Hepatic stellate cell (primary cell): Measurements from ENCODE around the gene ASB13.
"Not testable (repeated sequence)": the region's sequence is repeated elsewhere in the genome, so short reads cannot be mapped to it uniquely, and the experiment has no call there.

Experiments used
- DNase-seq: peaks from one replicate; pipeline ENCODE4 v3.0.0; 2011; ENCODE audit warnings: low spot score

Gene ASB13

DNA sequence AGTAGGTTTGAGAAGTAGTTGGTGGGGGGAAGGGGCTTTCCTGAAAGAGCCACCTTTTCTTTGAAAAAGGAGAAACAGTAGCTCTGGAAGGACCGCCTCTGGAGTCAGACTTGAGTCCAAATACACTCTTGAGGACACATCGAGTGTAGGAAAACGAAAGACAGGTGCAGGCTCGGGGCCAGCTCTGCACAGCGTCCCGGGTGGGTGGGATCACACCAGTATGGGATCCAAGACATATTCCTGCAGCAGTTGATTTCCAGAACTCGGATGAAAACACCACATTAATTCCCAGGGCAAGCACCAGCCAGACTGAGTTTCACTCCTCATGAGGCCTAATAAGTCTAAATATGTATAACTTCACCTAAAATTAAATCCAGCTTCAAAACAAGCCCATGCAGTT, 61.4 kb downstream of the ASB13 start:
- no peak for DNase-seq

DNA sequence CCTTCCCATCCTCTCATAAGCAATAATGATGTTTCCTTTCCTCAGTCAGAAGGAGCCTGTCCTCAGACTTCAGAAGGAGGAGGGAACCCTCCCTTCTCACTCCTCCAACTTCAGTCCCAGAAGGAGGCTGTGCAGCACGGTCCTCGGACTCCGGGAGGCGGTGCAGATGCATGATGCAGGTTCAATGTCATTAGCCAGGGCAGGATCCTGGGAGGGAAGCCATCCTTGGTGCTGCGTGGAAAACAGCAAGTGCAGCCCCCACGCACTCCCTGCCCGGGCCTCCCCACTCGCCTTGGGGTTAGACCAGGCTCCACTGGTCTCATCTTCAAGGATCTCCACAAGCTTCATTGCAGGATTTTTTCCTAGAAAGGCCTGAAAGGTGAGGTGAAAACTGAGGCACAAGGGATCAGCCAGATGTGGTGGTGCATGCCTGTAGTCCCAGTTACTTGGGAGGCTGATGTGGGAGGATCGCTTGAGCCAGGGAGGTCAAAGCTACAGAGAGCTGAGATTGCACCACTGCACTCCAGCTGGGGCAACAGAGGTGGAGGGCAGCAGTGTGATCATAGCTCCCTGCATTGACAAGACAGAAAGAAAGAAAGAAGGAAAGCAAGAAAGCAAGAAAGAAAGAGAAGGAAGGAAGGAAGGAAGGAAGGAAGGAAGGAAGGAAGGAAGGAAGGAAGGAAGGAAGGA, 62.0 kb downstream of the ASB13 start:
- DNase-seq = no peak

DNA sequence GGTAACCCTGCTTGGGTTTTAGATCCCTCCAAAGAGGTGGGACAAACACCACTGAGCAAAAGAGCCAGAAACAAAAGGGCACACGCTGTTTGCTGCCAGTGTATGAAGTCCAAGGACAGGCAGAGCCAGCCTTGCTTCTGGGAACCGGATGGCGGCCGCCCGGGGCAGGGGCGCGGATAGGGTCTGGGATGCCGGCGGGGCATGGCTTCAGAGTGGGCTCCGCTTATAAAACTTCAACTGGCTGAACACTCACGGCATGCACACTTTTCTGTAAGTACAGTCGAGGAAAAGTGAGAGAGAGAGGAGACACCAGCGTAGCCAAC, 62.6 kb downstream of the ASB13 start:
- DNase-seq = no peak

DNA sequence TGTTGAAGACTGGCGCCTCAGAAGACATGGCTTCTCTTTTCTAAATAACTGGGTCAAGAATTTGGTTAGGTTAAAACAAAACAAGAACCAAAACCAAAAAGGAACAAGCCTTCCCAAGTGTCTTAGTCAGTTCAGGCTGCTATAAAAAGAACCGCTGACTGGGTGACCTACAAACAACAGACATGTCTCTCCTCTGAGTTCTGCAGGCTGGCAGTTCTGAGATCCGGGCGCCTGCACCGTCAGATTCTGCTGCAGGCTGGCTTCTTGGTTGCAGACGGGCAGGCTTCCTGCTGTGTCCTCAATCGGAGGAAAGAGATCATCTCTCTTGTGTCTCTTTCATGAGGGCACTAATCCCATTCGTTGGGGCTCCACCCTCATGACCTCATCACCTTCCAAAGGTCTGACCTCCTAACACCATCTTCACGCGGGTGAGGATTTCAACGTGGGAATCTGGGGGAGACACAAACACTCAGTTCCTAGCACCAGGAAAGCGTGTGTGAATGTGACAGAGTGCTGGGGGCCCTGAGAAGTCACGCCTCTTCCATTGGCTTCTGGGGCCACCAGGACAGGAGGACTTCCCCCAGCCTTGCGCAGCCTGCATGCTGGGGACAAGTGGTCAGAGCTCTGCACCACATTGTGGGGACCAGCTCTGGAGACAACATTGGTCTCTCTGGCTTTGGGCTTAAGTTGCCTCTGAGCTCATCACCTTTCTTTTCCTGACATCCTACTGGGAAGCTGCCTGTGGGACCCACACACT, 63.1 kb downstream of the ASB13 start:
- no peak for DNase-seq

GRCh38 chr10:5601826-5602495, 64.4 kb downstream of the ASB13 start:
- DNase-seq = no peak

DNA sequence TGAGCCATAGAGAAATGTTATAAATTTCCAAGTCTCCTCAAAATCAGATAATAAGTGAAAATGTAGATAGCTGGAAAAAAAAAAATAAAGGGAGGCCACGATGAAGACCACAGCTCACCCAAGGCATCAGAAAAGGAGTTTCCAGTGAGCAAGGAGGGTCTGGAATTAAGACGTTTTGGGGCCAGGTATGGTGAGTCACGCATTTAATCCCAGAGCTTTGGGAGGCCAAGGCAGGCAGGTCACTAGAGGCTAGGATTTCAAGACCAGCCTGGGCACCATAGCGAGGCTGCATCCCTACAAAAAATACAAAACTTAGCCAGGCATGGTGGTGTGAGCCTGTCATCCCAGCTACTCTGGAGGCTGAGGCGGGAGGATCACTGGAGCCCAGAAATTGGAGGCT, 65.5 kb downstream of the ASB13 start:
- DNase-seq = no peak

DNA sequence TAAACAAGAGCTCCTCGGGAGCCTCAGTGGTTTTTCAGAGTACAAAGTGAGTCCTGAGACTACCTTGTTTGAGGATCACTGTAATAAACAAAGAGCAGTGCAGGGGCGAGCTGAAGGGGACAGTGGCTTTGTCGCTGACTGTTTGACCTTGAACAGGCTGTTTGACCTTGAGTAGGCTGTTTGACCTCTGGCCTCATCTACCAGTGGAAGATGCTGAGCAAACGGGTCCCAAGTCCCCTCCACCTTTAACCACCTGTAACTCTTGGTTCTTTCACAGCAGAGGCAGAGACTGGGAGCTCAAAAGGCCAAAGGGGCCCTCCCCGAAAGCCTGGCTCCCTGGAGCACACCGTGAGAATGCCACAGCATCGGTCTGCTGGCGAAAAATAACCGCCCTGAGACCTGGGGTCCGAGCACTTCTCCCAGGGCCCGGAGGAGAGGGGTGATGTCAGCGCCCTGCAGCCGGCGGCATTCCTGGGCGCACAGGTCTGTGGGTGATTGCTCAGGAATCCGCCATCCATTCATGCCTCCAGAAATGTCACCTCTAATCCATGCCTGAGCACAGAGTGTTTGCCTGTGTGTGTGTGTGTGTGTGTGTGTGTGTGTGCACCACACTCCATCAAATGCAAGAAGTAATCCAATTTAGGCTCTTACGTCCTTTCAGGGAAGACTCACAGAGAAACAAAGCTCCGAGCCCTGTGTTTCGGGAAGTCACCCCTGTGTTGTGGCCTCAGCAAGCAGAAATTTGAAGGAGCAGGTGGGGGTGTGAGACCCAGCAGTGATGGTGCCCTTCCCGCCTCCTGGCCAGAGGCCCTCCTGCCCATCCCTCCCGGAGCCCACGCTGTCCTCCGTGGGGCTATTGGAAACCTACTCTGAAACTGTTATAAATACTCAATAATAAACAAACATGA, 66.5 kb downstream of the ASB13 start:
- DNase-seq = no peak

- DNase-seq = no peak
Measured at GRCh38 chr10:5598085-5598690, 68.2 kb downstream of the ASB13 start.

DNA sequence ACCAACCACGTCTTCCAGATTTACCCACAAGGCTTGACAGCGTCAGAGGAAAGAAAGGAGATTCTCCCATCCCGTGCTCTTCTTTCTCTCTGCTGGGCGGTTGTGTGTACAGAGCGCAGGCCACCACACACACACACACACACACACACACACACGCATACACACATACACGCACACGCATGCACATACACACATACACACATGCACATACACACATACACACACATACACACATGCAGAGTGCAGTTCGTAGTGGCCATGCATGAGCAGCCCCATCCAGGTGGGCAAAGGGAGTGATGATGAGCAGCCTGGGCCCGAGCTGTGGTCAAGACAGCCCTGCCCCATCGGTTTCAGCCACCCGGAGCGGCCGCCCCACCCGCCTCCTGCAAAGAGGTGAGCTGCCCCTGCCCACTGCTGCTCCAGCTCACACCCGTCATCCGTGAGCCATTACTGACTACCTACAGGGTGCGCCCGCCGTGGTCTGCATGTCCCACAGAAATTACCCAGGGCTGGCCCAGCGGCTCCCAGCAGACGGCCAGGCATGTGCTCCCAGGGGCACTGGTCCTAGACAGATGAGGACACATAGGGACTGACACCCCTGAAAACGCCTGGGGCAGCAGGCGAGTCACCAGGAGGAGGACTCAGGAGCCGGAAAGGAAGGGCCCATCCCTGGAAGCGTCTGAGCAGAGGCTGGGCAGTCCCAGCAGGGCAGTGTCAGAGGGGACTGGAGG, 69.6 kb downstream of the ASB13 start:
- DNase-seq = no peak

DNA sequence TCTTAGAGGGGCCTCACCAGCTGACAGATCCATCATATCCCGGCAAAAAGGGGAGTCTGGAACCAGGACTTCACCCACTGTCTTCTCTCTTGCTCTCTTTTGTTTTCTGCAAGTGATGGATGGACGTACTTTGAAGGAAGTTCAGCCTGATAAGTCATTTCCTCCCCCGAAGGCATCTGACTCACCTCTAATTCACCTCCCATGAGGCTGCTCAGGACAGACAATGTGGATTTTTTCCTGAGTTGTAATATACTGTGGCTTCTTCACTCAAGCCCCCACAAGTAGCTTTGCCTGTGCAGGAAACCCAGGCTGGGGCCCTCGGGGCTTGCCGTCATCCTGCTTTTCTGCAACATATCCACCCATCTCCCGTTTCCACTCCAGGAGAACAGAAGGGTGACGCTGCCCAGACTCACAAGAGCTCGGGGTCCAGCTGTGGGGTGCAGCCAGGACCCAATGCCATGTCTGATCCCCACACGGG, 70.4 kb downstream of the ASB13 start:
- peak; percentile 74 for DNase-seq

DNA sequence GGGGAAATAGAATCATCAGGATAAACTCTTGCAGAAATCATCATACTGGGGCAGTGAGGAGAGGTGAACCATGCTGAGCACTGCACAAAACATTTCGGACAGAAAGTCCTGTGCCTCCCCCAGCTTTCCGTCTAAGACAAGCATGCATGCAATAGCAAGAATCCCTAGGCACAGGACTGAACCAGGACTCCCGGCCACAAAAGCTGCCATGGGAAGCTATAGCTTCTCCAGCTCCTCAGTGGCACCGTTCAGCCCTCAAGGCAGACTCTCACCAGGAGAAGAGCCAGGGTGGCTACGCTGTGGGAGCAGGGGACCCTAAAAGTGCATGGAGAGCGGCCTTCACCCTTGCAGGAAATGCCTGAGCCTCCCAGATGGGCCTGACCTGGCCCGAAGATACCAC, 70.8 kb downstream of the ASB13 start:
- DNase-seq = peak; percentile 38

GRCh38 chr10:5595095-5595494, 71.3 kb downstream of the ASB13 start:
- no peak for DNase-seq

DNA sequence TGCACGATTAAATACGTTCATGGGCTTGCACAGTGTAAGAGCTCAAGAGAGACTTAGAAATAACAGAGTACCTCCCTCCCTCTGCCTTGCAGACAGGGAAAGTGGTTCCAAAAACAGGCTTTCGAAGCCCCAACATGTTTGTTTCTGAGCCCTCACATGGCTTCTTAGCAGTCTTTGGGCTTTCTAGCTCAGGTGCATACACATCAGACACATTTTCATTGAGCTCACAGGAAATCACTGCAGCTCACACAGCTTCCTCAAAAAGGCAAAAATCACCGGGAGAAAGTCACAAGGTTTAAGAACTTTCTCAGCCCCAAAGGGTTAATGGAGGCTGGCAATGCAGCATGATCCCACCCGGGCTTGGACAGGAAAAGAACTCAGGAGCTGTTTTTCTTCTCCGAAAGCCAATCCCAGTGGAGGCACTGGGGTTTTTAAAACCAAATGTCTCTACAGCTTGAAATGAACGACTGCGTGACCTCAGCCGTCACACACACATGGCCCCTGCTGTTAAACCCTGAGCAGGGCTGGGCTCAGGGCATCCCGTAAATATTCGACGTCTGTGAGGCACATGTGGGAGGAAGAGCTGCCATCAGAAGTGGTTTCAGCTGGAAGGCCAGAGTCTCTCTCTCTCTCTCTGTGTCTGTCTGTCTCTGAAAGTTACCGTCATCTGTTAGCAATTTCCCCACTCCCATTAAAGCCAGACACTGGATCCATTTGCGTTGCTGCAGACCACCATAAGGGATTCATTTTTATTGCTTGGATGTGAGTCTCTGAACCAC, 71.9 kb downstream of the ASB13 start:
- DNase-seq = no peak

DNA sequence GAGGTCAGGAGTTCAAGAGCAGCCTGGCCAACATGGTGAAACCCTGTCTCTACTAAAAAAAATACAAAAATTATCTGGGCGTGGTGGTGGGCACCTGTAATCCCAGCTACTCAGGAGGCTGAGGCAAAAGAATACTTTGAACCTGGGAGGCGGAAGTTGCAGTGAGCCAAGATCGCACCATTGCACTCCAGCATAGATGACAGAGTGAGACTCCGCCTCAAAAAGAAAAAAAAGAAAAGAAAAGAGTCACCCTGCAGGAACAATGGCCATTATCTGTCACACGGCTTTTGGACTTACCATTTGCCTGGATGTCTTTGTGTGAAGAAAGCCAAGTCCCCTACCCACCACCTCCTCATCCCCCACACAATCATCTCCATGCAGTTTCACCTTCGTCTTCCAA, 73.0 kb downstream of the ASB13 start:
- not testable (repeated sequence) for DNase-seq

DNA sequence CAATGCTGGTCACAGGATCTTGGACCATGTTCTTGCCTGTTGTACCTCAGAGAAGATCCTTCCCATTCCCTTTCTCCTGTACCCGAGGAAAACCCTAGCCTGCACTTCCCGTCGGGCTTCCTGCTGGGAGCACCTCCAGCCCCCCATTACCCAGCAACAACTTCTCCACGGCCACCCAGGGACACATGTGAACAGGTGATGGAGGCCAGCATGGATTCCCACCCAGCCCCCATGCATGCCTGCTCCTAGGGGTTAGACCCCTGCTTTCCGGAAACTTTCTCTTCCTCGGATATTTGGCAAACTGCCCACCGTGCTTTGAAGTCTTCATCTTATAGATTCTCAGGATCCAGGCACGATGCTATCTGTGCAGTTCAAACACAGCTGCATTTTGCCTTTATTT, 74.3 kb downstream of the ASB13 start:
- no peak for DNase-seq

DNA sequence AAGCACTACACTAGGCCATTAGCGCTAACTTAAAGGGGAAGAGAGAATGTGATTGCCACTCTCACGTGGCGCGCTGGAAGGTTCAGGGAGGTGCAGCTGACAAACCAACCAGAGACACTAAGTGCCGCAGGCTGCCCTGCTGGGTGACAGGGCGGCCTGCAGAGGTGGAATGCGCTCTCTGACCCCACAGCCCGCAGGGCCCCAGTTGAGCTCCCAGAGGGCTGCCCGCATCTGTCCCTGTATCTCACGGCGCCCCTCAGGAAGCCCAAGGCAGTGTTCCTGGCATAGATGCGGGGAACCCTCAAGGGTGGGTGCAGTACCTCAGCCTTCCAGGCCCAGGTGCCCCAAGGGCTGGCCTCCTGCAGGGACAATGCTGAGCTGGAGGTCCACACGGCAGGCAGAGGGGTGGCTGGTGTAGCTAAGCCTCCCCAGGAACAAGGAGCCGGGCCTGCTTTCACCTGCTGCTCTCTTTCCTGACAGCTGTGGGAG, 75.0 kb downstream of the ASB13 start:
- no peak for DNase-seq

GRCh38 chr10:5590816-5591215, 75.6 kb downstream of the ASB13 start:
- no peak for DNase-seq

DNA sequence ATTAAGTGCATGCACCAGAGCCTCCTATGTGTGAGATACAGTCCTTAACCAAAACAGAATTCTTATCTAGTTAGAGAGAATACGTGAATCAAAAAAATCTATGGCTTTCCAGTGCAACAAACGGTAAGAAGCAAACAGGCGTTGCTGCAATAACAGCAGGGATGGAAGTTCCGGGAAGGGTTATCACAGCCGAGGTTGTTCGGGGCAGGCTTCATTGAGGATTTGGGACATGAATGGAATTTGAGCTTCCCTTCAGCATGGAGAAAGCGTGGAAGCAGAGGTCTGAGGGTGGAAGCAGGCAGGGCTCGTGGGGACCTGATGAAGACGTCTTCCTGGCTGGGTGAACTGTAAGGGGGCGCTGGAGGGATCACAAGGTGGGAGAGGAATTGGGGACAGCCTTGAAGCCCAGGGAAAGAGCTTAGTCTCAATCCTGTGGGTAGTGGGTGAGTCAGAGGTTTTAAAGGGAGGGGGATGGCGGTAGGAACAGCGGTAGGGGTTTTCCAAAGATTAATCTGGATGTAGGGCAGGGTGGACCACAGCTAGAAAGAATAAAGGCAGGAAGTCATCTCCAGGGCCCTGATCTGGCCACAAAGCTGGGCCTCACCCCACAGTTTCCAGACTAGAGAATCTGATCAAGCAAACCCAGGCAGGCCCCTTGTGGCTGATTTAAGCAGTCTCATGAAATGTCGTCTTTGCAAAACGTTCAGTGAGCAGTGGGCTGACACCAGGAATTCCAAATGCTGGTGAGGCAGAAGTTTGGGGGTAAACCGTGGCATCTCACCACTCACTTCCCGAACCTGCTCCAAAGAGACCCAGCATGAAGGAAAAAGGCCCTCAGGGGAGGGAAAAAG, 76.5 kb downstream of the ASB13 start:
- DNase-seq = peak; percentile 43

GRCh38 chr10:5589011-5589660, 77.3 kb downstream of the ASB13 start:
- no peak for DNase-seq
